Stimulated activated CD8-positive, alpha-beta memory T cell treated with anti-CD3 and anti-CD28 coated beads, Interleukin-4, amount 100 ng/mL, for 1 hour (primary cell): Measurements from ENCODE around the gene DACT3.
A peak's percentile ranks its signal among the peaks of the same experiment; 100 is the strongest.
"Not testable (repeated sequence)": the region's sequence is repeated elsewhere in the genome, so short reads cannot be mapped to it uniquely, and the experiment has no call there.

ENCODE experiments used
- DNase-seq, 2 donors: peaks; one replicate each; pipeline ENCODE4 v3.0.0-alpha.2; 2020; ENCODE audit warnings: low read depth in 2 of 2, low spot score in 1 of 2

DACT3 gene

GRCh38 chr19:46634656-46635218 lies 26.2 kb downstream of the DACT3 start:
- DNase-seq = no peak

- DNase-seq = peak; percentile 68 to 85
Observed at GRCh38 chr19:46634045-46634655, 26.8 kb downstream of the DACT3 start.

- DNase-seq = no peak
Observed at GRCh38 chr19:46633130-46633529, 27.9 kb downstream of the DACT3 start.

GRCh38 chr19:46631481-46631880 lies 29.5 kb downstream of the DACT3 start:
- DNase-seq = no peak

- DNase-seq = no peak
Observed at GRCh38 chr19:46630586-46631205, 30.3 kb downstream of the DACT3 start.

GRCh38 chr19:46629546-46630025 lies 31.4 kb downstream of the DACT3 start:
- no peak for DNase-seq

GRCh38 chr19:46628970-46629369 lies 32.0 kb downstream of the DACT3 start:
- DNase-seq = not testable (repeated sequence)

GRCh38 chr19:46626446-46626845 lies 34.5 kb downstream of the DACT3 start:
- no peak for DNase-seq

GRCh38 chr19:46625731-46626130 lies 35.3 kb downstream of the DACT3 start:
- no peak for DNase-seq

- DNase-seq = no peak
Observed at GRCh38 chr19:46624958-46625661, 35.9 kb downstream of the DACT3 start, which contains the start of gene PTGIR. TSS of gene PTGIR (minus strand) at chr19:46625089. CDS start at chr19:46624225, 864 bp downstream.

GRCh38 chr19:46623915-46624502 lies 37.0 kb downstream of the DACT3 start:
- DNase-seq = no peak

- no peak for DNase-seq
Observed at GRCh38 chr19:46622118-46622446, 38.9 kb downstream of the DACT3 start.

GRCh38 chr19:46621191-46622117 lies 39.5 kb downstream of the DACT3 start:
- DNase-seq = no peak

GRCh38 chr19:46620716-46621115 lies 40.3 kb downstream of the DACT3 start:
- no peak for DNase-seq

GRCh38 chr19:46620267-46620666 lies 40.7 kb downstream of the DACT3 start:
- DNase-seq = no peak

- no peak for DNase-seq
Observed at GRCh38 chr19:46618670-46619231, 42.2 kb downstream of the DACT3 start.

- DNase-seq = no peak
Observed at GRCh38 chr19:46617601-46618000, 43.4 kb downstream of the DACT3 start.

GRCh38 chr19:46616631-46617322 lies 44.2 kb downstream of the DACT3 start:
- no peak for DNase-seq

- DNase-seq = no peak
Observed at GRCh38 chr19:46615966-46616365, 45.0 kb downstream of the DACT3 start.
